NCI-H2196 (cell line): ENCODE results near the gene TOX3.

Experiments used
- DNase-seq: peaks from one replicate; lab custom pipeline; 2025; ENCODE audit not compliant: unreplicated experiment; lab: John Stamatoyannopoulos, UW

Gene TOX3

DNA sequence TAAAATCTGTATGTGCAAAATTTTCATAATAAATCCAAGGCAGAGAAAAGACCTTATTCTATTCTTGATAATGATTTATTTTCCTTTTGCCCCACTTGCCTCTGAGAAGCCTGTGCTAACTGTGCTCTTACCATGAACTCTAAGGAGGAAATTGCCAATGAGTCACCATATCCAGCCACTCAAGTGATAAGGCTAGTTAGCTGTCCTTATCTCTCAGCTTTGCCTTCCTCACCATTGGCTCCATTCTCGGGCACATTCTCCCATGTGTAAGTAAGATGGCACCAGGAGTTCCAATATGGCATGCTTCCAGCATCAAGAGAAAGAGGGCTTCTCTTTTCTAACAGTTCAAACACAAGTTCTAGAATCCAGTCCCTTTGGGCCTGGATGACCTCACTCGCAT lies 142.4 kb downstream of the TOX3 start:
- DNase-seq, result no peak

DNA sequence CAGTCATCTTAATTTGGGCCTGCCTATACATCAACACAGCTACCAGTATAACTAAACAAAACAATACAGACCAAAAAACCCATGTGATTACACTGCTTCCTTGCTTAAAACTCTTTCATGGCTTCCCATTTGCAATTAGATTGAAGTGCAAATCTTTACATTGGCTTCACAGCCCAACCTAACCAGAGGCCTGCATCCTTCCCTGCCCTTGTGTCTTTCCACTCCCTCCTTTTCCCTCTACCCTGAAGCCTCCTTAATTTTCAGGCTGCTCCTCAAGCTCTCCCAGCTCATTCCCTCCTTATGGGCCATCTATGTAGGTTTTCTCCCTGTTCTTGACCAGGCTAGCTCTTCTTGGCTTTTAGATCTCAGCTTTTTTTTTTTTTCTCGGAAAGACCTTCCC lies 147.8 kb downstream of the TOX3 start:
- no peak for DNase-seq

DNA sequence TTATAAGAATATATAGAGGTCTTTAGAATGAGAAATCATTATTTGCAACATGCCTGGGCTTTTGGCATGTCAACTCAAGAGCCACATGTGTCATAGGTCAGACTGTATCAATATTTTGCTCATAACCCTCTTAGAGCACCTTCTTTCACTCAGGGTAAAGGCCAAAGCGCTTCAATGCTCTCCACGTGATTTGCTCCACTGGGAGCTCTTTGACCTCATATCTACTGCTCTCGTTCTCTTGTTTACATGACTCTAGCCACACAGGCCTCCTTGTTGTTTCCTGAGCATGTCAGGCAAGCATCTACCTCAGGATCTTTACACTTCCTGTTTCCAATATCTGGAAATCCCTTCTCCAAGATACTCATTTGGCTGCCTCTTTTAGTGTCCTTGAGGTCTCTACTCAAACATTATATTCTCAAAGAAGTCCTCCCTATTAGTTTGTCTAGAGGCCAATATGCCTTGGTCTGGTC lies 148.4 kb downstream of the TOX3 start:
- no peak for DNase-seq

DNA sequence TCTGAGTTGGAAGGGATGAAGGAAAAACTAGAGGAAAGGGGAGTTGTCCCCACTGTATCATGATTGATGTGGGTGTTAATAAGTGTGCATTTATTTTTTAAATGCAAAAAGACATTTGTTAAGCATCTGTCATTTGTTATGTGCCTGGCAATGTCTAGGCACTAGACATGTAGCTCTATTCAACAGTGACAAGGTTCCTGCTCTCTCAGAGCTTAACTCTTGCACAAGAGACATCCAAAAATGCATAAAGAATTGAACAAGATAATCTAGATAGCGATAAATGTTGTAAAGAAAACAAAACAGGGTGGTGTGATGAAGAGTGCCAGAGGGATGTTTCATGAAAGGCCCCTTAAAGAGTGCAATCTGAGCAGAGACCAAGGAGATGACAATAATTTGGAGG lies 148.9 kb downstream of the TOX3 start:
- DNase-seq, result no peak

DNA sequence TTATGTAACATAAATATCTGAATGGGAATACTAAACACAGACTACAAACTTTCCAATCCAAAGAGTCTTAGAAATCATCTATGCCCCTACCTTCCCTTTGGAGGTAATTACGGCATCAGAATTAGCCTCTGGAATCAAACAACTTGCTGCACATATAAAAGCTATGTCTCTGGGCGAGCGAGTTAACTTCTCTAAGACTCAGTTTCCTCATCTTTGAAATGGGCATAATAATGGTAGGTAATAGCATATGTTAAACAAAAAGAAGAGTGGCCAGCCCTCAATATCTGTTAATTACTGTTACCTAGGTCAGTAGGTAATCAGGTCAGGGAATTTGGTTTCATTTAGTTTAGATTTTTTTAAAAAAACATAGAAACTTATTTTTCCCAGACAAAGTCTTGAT lies 153.5 kb downstream of the TOX3 start:
- no peak for DNase-seq

DNA sequence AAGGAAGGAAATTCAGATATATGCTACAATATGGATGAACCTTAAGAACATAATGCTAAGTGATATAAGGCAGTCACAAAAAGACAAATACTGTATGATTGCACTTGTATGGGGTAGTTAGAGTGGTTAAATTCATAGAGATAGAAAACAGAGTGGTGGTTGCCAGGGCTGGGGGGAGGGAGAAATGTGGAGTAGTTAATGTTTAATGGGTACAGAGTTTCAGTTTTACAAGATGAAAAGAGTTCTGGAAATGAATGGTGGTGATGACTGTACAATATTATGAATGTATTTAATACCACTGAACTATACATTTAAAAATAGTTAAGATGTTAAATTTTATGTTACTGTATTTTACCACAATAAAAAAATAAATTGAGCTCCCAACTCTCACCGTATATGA lies 157.9 kb downstream of the TOX3 start:
- DNase-seq, result no peak
